ENCODE data around the gene IKZF1.

The IKZF1 gene

DNA sequence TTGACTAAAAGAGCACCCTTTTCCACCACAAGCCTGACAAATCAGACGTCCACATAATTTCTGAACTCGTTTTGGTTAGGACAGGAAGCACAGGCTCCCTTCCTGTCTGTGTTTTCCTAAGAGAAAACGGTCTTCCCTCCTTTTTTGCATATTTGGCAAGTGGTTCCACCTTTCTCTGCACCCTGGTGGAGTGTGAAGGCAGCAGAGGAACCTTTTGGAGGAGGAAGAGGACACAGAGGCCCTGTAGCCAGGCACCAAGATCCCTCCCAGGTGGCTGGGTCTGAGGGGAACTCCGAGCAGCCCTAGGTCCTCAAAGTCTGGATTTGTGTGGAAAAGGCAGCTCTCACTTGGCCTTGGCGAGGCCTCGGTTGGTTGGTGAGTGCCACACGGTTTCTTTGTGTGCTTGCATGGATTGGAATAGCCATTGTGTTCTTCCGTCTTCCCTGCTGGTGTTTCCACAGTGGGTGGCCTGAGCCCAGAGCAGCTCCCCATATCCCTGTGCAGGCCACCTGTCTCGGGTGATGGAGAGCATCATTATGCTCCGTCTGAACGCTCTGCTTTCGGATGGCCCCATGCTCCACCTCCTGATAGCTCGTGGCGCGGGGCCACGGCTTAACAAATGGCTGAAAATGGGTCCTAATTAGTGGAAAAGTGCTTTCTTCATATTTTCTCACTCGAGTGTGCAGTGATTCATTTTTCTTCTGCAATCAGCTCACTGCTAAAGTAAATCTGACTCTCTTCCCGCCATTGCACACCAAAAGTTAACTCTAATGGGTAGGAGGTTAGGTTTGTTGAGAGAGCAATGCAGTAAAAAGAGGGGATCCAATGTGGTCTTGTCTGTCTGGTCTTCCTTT is 4.2 kb downstream of the IKZF1 start:
- no peak for DNase-seq (ENCODE audit: low read depth)

DNA sequence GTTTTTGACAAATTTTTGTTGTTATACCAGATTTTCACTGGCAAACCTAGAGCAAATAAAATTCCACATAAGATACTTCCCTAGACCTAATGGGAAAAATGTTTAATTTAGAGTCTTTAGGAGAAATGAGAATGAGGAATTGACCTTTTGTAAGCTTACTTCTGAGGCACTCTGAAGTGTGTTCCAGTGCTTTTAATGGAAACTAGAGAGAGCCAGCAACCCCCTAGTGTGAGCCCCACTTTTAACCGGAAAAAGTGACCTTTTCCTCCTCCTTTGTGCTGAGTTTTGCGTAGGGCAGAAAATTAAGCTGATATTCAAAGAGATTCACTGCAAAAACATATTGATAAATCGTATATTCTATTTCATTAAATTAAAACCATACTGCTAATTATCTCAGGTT is 5.2 kb downstream of the IKZF1 start:
- DNase-seq (ENCODE audit: low read depth), result no peak

DNA sequence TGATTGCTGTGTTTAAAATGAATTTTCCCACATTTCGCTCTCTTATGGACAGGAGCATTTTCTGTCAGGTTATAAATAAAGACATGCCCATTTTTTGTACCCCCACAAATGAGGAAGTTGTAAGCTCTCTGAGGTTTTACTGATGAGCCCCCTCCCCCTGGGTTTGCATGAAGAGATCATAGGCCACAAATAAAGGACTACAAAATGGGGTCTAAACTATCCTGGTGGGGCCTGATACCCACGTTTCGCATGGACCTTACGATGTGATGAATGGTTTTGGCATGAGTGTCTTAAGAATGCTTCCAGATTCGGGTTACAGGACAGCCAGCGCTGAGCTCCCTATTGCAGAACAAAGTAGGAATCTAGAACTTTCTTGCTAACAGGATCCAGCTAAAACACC is 5.8 kb downstream of the IKZF1 start:
- no peak for DNase-seq (ENCODE audit: low read depth)

DNA sequence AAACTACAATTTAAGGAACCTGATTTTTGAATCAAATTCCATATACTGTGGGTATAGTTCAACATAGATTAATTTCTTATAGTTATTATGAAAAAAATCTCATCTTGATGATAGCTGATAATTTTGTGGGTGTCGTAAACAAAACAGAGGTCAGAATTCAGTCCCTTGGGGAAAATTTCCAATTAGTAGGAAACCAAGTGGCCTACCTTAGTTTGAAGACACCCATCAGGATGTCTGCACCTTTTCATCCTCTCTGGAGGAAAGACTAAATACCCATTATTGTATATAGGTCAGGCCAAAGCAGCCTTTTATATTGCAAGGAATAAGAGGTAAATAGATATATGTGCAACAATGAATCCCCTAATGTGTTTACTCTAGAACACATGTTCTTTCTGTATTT is 6.4 kb downstream of the IKZF1 start:
- DNase-seq (ENCODE audit: low read depth), result no peak

DNA sequence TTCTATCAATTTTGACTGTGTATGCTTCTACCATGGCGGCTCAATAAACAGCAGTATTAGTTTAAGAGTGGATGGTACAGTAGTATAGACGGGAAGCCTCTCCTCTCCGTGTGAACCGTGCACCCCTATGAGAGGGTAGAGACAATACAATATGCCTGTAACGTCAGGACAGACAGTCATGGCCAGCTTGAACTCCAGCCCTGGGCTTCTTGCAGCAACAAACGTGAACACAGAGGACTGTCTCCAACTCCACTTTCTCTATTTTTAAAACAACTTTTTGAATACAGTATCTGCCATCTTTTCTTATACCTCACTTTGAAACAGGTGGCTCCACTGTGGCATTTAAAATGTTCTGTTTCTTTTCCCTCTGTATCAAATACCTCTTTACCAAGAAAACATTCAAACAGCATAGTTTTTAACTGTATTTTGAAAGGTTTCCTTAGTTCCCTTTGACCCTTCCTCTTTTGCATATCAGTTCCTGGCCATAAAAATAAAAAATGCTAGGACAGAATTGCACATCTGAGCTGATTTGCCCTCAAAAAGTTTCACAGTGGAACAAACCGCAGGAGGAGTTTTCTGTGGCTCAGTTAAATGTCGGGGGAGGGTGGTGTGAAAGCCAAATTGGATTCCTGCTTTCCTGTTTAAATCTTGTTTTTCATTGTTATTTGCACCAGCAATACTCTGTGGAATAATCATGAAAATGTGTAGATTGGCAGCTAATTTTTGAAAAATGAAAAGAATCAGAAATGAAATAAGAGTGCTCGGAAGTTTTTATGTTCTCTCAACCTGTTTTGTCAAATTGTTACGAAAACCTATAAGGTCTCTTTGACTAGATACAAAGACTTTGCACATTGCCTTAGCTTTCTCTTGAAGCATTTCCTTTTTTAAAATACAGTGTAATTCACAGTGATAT is 8.0 kb downstream of the IKZF1 start:
- DNase-seq (ENCODE audit: low read depth), result no peak

DNA sequence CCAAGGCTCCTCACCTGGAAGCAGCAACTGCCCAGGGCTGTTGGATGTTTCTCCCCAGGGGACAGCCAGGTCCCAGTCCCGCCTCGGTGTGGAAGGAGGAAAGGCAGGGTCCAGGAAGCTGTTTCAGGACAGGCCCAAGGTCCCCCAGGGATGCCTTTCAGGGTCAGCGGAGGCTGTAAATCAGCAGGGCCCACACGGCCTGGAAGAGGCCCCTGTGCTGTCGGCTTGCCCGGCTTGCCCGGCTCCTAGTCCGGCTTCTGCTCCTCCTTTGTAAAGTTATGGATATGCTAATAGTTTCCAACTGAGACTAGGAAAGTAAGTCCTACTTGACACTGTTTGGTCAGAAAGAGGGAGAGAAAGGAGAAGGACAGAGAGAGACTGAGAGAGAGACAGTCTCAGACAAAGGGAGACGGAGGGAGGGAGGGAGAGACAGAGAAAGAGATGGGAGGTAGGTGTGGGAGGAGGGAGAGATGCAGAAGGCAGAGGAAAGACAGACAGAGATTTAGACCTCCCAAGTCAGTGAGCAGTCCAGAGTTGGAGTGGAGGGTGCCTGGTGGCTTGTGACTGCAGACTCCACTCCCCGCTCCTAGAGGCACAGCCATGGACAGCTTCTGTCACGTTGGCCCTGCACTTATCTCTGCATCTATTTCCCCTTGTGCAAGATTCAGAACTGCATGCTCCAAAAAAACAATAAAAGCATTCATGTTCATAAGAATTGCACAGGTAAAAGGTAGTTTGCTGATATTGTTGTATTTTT is 10.5 kb downstream of the IKZF1 start:
- DNase-seq (ENCODE audit: low read depth), result no peak

DNA sequence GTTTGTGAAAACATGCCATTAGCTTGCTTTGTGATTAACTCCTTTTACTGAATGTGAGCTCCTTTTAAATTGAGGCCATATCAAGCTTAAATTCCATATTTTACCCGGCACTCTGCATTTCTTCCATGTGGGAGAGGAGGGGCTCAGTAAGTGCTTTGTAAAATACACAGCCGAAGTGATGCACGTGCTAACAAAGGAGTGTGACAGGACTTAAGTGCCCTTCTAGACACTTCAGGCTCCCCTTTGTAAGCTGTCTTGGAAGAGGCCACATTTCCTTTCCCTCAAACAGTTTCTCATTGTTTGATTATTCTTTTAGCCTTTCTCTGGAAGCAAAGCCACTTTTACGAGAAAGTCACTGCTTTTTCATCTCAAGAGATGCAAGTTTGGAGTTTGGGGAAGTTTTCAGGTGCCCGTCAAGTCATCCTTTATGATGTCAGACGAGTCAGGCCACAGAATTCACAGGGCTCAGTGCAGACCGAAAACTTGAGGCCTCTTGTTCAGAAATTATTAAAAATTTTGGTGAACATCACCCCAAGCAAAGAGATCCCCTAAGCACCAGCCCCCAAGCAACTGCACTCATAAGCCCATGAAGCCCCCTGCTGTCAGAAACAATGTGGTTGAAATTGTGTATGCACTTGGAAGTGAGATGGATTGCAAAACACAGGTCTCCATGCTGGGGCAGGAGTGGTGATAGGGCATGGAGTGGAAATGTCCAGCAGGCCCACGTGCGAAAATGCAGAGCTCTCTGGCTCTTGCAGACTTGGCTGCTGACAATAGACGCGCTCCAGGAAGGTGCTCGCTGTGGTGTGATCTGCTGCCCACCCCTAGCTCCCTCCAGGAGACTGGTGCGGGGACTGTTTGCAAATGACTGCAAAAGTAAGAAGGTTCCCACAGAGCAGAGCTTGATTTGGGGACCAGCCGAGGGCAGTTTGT is 11.5 kb downstream of the IKZF1 start:
- no peak for DNase-seq (ENCODE audit: low read depth)

DNA sequence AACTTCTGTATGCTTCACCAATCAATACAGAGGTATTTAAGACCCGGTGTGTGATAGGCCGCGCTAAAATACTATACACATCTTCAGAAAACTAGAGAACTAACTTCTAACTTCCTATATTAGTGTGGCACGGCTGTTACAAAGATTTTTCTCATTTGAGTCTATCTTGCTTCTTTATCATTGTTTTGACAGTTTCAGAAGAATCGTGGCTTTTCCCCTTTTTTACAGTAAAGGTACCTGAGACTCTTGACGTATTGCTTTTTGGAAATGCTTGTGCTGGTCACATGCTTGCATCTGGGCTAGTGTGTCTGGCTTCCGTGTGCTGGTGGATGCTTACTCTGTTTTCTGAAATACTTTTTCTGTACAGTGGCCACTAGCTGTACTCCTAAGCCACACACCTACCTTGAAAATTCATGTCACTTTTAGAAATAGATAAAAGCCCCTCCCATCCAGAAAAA is 12.7 kb downstream of the IKZF1 start:
- DNase-seq (ENCODE audit: low read depth), result no peak

DNA sequence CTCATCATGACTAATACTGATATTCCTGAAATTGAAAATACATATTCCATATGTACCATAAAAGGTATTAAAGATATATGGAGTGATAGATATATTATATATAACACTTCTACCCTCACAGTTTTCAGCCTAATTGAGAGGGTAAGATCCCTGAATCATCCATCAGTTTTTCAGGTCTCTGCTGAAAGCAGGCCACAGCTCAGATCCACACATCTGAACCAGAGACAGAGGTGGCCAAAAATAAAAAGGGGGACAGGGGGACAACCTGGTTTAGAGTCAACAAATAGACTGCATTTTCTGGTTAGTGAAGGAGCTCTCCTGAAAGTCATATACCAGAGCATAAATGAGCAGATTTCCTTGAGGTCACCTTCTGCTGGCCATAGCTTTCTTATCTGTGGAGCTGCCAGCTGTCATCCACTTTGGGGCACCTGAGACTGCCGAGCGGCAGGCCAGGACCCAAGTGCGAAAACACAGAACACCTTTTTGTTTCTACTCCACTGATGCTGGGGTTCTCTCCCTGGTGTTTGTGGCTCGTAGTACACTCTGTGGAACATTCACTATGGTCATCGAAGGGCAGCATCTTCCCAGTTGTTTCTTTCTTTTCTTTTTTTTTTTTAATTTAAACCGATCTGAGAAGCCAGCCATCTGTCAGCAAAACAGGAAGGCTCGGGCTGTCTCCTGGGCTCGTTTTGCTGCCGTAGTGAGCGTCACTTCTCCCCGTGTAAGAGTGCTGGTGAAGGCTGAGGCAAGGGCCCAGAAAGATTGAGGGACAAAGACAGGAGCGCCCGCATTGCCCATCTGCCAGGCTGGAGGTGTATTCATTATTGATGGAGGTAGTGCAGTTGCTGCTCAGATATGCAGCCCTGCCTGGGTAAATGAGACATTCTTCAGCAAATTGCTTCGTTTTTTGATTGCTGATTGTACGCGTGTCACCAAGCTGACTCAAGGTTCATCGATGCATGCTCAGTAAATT is 13.5 kb downstream of the IKZF1 start:
- DNase-seq (ENCODE audit: low read depth), result no peak

DNA sequence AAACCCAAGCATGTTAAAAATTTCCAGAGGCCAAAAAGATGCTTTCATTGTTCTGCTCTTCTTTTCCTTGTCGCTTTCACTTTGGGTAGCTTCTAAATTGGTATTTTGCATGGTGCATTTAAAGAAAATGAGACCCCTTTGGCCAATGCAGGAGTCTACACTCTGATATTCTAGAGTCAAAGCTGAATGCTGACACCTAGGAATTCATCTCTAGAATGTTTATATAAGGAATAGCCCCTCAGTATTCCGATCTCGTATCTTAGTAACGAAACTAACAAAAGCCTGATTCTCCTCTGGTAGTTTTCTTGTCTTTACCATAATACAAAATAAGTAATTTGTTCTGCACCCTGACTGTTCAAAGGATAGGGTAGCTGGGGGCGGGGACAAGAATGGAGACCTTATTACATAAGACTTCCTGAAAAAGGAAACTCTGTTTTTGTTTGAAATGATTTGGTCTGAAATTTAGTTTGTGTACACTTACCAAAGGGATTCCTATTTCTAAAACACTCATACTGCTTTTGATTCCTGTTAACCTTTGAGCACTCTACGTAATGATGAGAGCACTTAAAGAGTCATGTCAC is 17.1 kb downstream of the IKZF1 start:
- DNase-seq (ENCODE audit: low read depth), result no peak

DNA sequence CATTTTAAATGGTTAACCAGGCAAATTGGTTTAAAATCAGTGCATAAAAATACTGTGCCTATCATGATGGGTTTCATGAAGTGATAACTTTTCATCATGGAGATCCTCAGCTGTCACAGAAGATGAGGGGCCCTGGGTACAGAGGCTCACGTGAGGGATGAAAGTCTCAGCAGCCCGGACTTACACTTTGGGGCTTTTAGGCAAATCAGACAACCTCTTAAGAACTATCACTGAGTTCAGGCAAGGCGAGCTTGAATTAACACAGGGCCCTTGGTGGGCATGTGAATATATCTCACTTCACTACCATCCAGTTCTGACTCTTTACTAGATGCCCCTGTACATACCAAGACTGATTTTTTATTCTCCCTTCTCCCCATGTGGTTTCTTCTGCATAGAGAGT is 19.6 kb downstream of the IKZF1 start:
- no peak for DNase-seq (ENCODE audit: low read depth)

DNA sequence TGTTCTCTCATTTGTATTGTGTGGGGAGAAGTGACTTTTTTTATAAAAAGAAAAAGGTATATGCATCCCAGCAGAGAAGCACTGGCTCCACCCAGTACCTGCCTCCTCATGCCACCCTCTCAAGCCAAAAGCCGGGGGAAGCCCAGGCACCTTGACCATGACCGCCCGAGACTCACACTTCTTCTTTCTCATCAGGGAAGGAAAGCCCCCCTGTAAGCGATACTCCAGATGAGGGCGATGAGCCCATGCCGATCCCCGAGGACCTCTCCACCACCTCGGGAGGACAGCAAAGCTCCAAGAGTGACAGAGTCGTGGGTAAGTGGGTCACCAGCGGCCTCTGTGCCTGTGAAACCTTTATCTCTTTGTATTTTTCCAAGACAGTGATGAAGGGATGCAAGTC is 22.9 kb downstream of the IKZF1 start:
- DNase-seq (ENCODE audit: low read depth), result no peak

DNA sequence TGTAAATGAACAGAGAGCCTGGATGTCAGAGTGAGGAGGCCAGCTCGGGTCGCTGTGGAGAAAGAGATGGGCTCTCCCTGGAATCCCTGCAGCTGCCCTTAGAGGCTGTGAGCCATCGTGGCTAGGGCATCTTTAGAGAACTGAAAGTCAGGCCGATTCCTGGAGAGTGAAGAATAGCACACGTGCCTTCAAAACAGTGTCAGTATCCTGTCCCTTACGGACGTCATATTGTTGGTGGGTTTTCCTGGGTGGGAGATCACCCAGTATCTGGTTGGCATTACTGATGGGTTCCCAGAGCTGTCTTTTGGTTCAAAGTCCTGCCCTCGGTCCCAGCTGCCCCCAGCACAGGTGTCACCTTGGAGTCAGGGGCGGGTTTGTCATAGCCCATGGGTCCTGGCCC is 25.3 kb downstream of the IKZF1 start:
- DNase-seq (ENCODE audit: low read depth), result no peak

DNA sequence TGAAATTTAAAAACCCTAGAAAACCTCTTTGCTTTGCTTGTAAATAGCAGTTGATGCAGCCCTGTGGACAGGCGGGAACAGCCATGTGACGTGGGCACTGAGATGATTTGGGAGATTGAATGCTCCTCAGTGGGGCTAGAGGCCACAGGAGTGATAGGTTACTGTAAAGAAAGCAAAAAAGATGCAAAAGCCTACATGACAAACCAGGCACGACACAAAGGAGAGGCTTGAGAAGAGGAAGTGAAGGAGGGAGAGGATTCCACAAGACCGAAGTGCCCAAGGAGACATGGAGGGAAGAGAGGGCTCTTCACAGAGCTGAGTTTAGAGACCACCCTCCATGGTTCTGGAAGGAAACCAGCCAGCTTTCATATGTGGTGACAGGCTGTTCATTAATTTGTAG is 25.7 kb downstream of the IKZF1 start:
- DNase-seq (ENCODE audit: low read depth), result no peak

DNA sequence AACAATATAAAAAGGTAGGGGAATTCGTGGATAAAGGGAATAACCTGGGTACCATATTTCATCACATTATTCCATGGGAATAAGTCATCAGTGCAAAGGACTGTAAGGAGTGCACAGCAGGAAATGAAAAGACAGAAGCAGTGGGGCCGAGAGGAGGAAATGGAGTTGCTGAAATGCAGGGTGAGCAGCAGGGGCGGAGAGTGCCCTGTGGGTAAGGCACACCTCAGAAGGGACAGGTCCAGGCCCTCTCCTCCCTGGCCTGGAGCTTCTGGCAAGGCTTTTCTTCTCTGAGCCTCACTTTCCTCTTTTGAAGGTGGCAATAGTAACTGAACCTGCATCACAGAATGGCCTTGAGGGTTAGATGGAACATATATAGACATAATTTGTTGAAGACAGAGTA is 26.2 kb downstream of the IKZF1 start:
- no peak for DNase-seq (ENCODE audit: low read depth)

DNA sequence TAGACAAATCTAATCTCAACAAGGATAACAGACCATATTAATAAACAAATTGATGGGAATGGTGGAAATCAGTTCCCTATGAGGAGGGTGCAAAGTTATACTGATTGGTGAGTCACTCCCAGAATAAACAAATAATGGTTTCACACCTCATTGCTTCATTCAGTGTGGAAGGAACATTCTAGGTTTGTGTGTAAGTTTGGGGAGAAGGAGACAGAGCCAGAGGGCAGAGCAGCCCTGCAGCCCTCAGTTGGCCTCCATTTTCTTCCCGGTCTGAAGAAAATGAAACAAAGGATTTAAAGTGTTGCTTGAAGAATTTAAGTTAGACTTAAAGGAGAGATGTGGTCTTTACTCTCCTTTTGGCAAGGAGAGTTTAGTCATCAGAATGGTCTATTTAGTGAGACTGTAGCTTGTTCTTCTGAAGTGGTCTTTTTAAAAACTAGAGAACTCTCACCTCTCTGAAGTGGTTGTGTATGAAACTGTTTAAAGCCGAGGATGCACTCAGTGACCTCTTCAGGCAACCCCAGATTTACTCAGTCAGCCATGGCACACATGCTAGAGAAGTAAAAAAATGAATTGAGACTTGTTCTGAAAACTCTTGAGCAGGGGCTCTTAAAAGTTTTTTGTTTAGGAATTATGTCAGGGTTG is 27.2 kb downstream of the IKZF1 start:
- DNase-seq (ENCODE audit: low read depth), result no peak

DNA sequence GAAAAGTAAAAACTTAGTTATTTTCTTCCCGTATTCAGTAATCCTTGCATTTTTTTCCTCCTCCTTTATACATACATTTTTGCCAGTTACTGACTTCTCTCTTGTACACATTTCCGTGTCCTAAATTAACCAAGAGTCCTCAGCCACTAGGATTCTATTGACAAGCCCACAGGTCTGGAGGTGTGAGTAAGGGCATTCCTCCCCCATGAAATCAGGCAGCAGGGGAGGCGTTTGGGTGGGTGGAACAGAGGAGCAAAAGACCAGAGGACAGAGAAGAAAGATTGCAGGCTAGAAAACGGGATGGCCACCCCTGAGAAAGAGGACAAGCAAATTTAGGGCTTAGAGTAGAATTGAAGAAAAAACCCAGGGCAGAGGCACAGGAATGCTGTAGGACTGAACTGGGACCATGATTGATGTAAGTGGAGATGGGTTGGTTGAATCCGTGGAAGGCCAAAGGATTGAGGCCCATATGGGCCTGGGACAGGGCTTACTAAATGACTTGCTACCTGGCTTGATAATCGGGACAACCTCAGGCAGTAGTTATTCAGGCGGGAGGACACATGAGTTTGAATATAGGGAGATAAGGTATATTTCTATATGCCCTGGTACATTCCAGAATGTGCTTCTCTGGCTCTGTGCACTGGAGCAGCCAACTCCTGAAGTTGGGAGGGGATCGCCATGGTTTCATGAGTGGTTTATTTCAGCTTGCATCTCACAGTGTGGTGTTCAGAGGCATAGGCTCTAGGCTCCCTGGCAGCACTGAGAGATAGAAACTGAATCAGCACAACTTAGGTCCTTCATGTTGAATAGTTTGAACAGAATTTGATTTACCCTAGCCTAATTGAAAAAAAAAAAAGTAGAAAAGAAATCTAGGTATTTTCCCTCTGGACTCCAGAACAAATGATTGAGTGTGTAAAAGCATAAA is 28.0 kb downstream of the IKZF1 start:
- no peak for DNase-seq (ENCODE audit: low read depth)

DNA sequence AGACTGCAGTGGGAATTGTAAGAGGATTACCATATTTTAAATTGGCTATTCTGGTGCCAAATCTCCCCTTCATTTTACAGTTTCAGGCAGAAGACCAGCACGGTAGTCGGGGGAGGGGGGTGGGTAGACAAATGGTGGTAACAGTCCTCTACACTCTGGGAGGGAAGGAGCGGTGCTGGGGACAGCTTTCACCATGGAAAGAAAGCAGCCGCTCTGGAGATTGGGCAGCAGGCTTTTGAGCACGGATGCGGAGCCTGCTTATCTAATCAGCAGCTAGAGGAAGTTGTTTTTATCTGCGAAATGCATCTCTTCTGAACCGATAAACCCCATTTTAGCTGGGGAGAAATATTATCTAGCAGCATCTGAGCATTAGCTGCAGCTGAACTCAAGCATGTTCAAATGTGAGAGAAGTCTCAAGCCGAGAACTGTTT is 28.7 kb downstream of the IKZF1 start:
- DNase-seq (ENCODE audit: low read depth), result no peak

All from fibroblast of the conjunctiva (primary cell).